Measurements from ENCODE around the gene CSNK1E. TPM values are rescaled to one million over a fixed set of nuclear protein-coding genes. Genes with fewer than 3 reads are reported as not detected.

The CSNK1E gene
- total and polyA plus RNA-seq, 9 of the 15 experiments (the other 6 are each of a cell fraction or from before 2014, with no cell fraction given), result 2.7 to 70.0 (median 41.3) TPM

GRCh38 chr22:38269466-38269865 lies 47.8 kb downstream of the CSNK1E start:
- WGBS (ENCODE audit: insufficient coverage, low coverage, missing lambda C conversion rate), result 100% methylated on average over 2 of the region's 7 CpGs
- no peaks in the 10 kb centered on the region for H3K9me1 ChIP-seq (ENCODE audit: control insufficient read depth, insufficient read depth, low read length)
- ChIA-PET CTCF (ENCODE audit: low intra/inter-chr PET ratio) (no interaction called here), POLR2A (interaction anchor here (1.7 kb wide), 1 partner anchor 11 kb away, joined by 3 read pairs; no protein-coding TSS in a partner anchor)
- H3K4me3 ChIP-seq, result no peak overlapping the region
- TF ChIP-seq HCFC1 (IDR thresholded peaks at IDR 0.05; ENCODE audit: low read depth, low read length) (no peak), EHMT2 (IDR thresholded peaks at IDR 0.05) (no peak), ZNF584 (CRISPR knock-in tag; IDR thresholded peaks at IDR 0.05; ENCODE audit: low read depth) (no peak), COPS2 (conservative IDR thresholded peaks at IDR 0.05) (no peak), ZNF592 (IDR thresholded peaks at IDR 0.05) (no peak), NFE2L1 (tag; IDR thresholded peaks at IDR 0.05; ENCODE audit: borderline replicate concordance, low read depth) (no peak), ZNF696 (CRISPR knock-in tag; conservative IDR thresholded peaks at IDR 0.05) (no peak), ATF3 (IDR thresholded peaks at IDR 0.05) (no peak), ATF3 (CRISPR knock-in tag; conservative IDR thresholded peaks at IDR 0.05) (no peak), NBN (IDR thresholded peaks at IDR 0.05; ENCODE audit: low read depth) (no peak), ZKSCAN8 (CRISPR knock-in tag; IDR thresholded peaks at IDR 0.05) (no peak), POU5F1 (IDR thresholded peaks at IDR 0.05; ENCODE audit: borderline replicate concordance, low read depth, low read length, partially characterized antibody) (no peak), ZNF140 (CRISPR knock-in tag; IDR thresholded peaks at IDR 0.05) (no peak), ZNF639 (CRISPR knock-in tag; conservative IDR thresholded peaks at IDR 0.05 in 1 of 2, IDR thresholded peaks at IDR 0.05 in 1 of 2) (no peak), NR1H2 (CRISPR knock-in tag; IDR thresholded peaks at IDR 0.05) (no peak), NCOA4 (IDR thresholded peaks at IDR 0.05; ENCODE audit: partially characterized antibody) (no peak)
- H3K9ac ChIP-seq (ENCODE audit: insufficient read depth in 1 of 2, low read depth in 2 of 2, low read length in 2 of 2), result no peak overlapping the region; a peak in 1 of 4 replicates
- in situ Hi-C loops (cut with MboI) (no loop called here), intact Hi-C loops (cut with micrococcal nuclease) (loop anchor here (10.0 kb wide), 1 partner anchor 85 kb away; no protein-coding TSS in a partner anchor)
- no peak overlapping the region for H3K27ac ChIP-seq (ENCODE audit: extremely low read depth, low read depth, low read length)
- DNase-seq (ENCODE audit: extremely low read depth in 1 of 4, low spot score in 3 of 4), result no peak
- H3K4me1 ChIP-seq (replicated peaks in 1 of 2; ENCODE audit: control insufficient read depth in 2 of 2, insufficient read depth in 2 of 2, low read length in 2 of 2), result peaks cover 23 to 43% of the 10 kb centered on the region in 2 experiments
- peaks cover 16% of the 10 kb centered on the region; the same call in 2 of the 3 replicates for H3K36me3 ChIP-seq (ENCODE audit: control insufficient read depth, insufficient read depth, low read length)
- H2AFZ ChIP-seq (ENCODE audit: low read depth, low read length), result no peak overlapping the region
- H4K20me1 ChIP-seq (replicated peaks; ENCODE audit: control insufficient read depth, insufficient read depth, low read length), result peaks cover 7% of the 10 kb centered on the region; the same call in 1 of the 2 replicates
- no peaks in the 10 kb centered on the region for H3K9me3 ChIP-seq (replicated peaks; ENCODE audit: control insufficient read depth, insufficient read depth, low read depth, low read length)
- FAIRE-seq, result no peak
- BruUV-seq (replicated peaks), result no TSS peak
- H3K27me3 ChIP-seq (ENCODE audit: control insufficient read depth in 2 of 2, insufficient read depth in 2 of 2, low read length in 2 of 2), result no peaks in the 10 kb centered on the region
- no peak overlapping the region for H3K4me2 ChIP-seq (ENCODE audit: insufficient read depth, low read length)
- peaks cover 64% of the 10 kb centered on the region for H3K79me2 ChIP-seq (ENCODE audit: control insufficient read depth, insufficient read depth, low read length)
- ATAC-seq, result no peak
